ENCODE results near the gene PPP3CA. TPM values are rescaled to one million over a fixed set of nuclear protein-coding genes. Genes with fewer than 3 reads are reported as not detected.

PPP3CA gene
- total and polyA plus RNA-seq, 2 of the 8 experiments (the other 6 are each of a cell fraction or from before 2014, with no cell fraction given) = 7.9 to 35.0 TPM

DNA sequence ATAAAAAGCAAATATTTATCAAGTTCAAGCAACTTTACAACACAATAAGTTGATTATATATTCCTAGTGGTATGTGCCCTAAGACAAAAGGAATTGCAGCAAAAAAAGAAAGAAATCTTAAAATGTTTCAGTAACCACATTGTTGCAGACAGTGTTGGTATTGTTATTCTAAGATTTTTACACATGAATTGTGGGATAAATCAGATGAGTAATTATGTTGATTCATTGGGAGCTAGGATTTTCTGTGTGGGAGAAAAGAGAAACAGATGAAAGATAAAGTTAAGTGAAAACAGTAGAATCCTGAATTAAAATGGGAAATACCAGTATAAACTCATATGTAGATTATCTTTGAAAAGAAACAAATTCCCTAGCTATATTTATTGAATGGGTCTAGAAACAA is 362.4 kb downstream of the PPP3CA start:
- no peaks in the 10 kb centered on the region for H3K79me1 ChIP-seq (ENCODE audit: low read depth, low read length)
- DNase-seq (ENCODE audit: low read depth in 1 of 2, low spot score in 2 of 2) (no peak), FAIRE-seq (no peak)
- no peak overlapping the region for H2BK15ac ChIP-seq (ENCODE audit: low read length)
- TF ChIP-seq MAFK (IDR thresholded peaks at IDR 0.05; ENCODE audit: low read depth, low read length) (no peak), RBBP5 (IDR thresholded peaks at IDR 0.05; ENCODE audit: borderline replicate concordance, low read depth, low read length) (no peak), FOSL1 (IDR thresholded peaks at IDR 0.05; ENCODE audit: insufficient read depth, low read depth, low read length) (no peak), JUN (IDR thresholded peaks at IDR 0.05; ENCODE audit: low read depth, low read length) (no peak), SIX5 (IDR thresholded peaks at IDR 0.05; ENCODE audit: low read depth, low read length) (no peak), ZNF274 (IDR thresholded peaks at IDR 0.05; ENCODE audit: borderline replicate concordance, extremely low read depth, low read length) (no peak), CTBP2 (IDR thresholded peaks at IDR 0.05; ENCODE audit: borderline replicate concordance, insufficient read depth, insufficient read length, low read length) (no peak), TAF1 (IDR thresholded peaks at IDR 0.05; ENCODE audit: low read depth, low read length) (no peak), KDM1A (IDR thresholded peaks at IDR 0.05; ENCODE audit: borderline replicate concordance, low read length) (no peak), TCF12 (IDR thresholded peaks at IDR 0.05; ENCODE audit: low read depth, low read length) (no peak)
- TF ChIP-seq, protein P1, sequence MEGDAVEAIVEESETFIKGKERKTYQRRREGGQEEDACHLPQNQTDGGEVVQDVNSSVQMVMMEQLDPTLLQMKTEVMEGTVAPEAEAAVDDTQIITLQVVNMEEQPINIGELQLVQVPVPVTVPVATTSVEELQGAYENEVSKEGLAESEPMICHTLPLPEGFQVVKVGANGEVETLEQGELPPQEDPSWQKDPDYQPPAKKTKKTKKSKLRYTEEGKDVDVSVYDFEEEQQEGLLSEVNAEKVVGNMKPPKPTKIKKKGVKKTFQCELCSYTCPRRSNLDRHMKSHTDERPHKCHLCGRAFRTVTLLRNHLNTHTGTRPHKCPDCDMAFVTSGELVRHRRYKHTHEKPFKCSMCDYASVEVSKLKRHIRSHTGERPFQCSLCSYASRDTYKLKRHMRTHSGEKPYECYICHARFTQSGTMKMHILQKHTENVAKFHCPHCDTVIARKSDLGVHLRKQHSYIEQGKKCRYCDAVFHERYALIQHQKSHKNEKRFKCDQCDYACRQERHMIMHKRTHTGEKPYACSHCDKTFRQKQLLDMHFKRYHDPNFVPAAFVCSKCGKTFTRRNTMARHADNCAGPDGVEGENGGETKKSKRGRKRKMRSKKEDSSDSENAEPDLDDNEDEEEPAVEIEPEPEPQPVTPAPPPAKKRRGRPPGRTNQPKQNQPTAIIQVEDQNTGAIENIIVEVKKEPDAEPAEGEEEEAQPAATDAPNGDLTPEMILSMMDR (IDR thresholded peaks at IDR 0.05; ENCODE audit: control extremely low read depth in 1 of 3, insufficient read depth in 1 of 3, low read depth in 1 of 3, low read length in 3 of 3) = no peak
- peak overlapping the region; percentile 60 for H4K5ac ChIP-seq (ENCODE audit: insufficient read length, low read depth, low read length)
- H3K36me3 ChIP-seq (ENCODE audit: control insufficient read depth in 2 of 4, insufficient read depth in 4 of 4, low read length in 3 of 4) = no peaks in the 10 kb centered on the region
- H4K20me1 ChIP-seq (replicated peaks in 1 of 2; ENCODE audit: control insufficient read depth in 1 of 2, insufficient read depth in 2 of 2, low read length in 2 of 2) = no peaks in the 10 kb centered on the region
- ChIA-PET POLR2A (ENCODE audit: partially characterized antibody) (no interaction called here), CTCF (ENCODE audit: partially characterized antibody) (interaction anchor here (0.6 kb wide), 1 partner anchor 75 kb away, joined by 4 read pairs; no protein-coding TSS in a partner anchor)
- no peak overlapping the region for H2AFZ ChIP-seq (ENCODE audit: low read length)
- H3K4ac ChIP-seq (replicated peaks; ENCODE audit: insufficient read length, low read depth, low read length) = no peak overlapping the region
- H2AK5ac ChIP-seq (ENCODE audit: low read depth, low read length) = no peak overlapping the region
- H3K9ac ChIP-seq (replicated peaks in 1 of 4; ENCODE audit: extremely low read depth in 1 of 4, low read depth in 3 of 4, low read length in 3 of 4) = no peak overlapping the region
- no peaks in the 10 kb centered on the region for H3K23me2 ChIP-seq (ENCODE audit: low read depth, low read length)
- H3K9me3 ChIP-seq (ENCODE audit: insufficient read depth in 2 of 2, low read depth in 1 of 2, low read length in 1 of 2) = no peaks in the 10 kb centered on the region
- H2BK120ac ChIP-seq (replicated peaks; ENCODE audit: low read depth, low read length) = no peak overlapping the region
- H2BK12ac ChIP-seq (ENCODE audit: low read depth, low read length) = no peak overlapping the region
- H3K27me3 ChIP-seq (replicated peaks in 1 of 4; ENCODE audit: control insufficient read depth in 3 of 4, extremely low read depth in 1 of 4, insufficient read depth in 3 of 4, low read length in 3 of 4) = no peaks in the 10 kb centered on the region
- H3K4me1 ChIP-seq (replicated peaks in 1 of 4; ENCODE audit: control insufficient read depth in 3 of 4, insufficient read depth in 4 of 4, low read length in 3 of 4) = peaks cover 0 to 11% (median 10%) of the 10 kb centered on the region in 4 experiments; a peak in 4 of 7 replicates
- H3K56ac ChIP-seq (replicated peaks; ENCODE audit: insufficient read length, low read depth, low read length) = no peak overlapping the region
- H3K27ac ChIP-seq (ENCODE audit: low read depth, low read length) = no peak overlapping the region
- H3K4me2 ChIP-seq (ENCODE audit: insufficient read depth in 1 of 2, low read depth in 2 of 2, low read length in 2 of 2) = no peak overlapping the region
- no peak overlapping the region for H2BK5ac ChIP-seq (ENCODE audit: low read depth, low read length)
- no peak overlapping the region for H2BK20ac ChIP-seq (ENCODE audit: low read length)
- no peak overlapping the region for H3K4me3 ChIP-seq (ENCODE audit: extremely low read depth in 1 of 4, insufficient read depth in 2 of 4, low read depth in 3 of 4, low read length in 4 of 4)
- H3K23ac ChIP-seq (ENCODE audit: insufficient read length) = no peak overlapping the region
- H3K18ac ChIP-seq (ENCODE audit: extremely low read depth, low read length) = no peak overlapping the region
- no peak overlapping the region for H4K91ac ChIP-seq (replicated peaks; ENCODE audit: insufficient read length, low read length)
- H3K79me2 ChIP-seq (ENCODE audit: control insufficient read depth in 1 of 2, insufficient read depth in 2 of 2, low read length in 2 of 2) = no peaks in the 10 kb centered on the region
- H3K14ac ChIP-seq (ENCODE audit: insufficient read length) = no peak overlapping the region
- no peak overlapping the region for H4K8ac ChIP-seq (ENCODE audit: extremely low read depth, insufficient read depth, low read length)

All from H1 (cell line).